Caco-2 (cell line): ENCODE results near the gene IGF2. TPM values are rescaled to one million over a fixed set of nuclear protein-coding genes. Genes with fewer than 3 reads are reported as not detected.

Source experiments
- BruUV-seq: library from RNA; stranded (reverse); fragments of 400-500 nt; replicated peaks from 2 replicates; lab custom pipeline; 2021; lab: Mats Ljungman, UMichigan
- CTCF ChIA-PET: fragments of 300-600 bp; sonication (Branson Sonifier 250); formaldehyde crosslinking; loops from one replicate; lab custom pipeline; 2022; ENCODE audit warnings: antibody characterized with exemption; lab: Charles Lee
- POLR2A ChIA-PET: fragments of 300-600 bp; sonication (Branson Sonifier 250); formaldehyde crosslinking; loops from one replicate; lab custom pipeline; 2022; ENCODE audit warnings: antibody characterized with exemption; lab: Charles Lee
- DNase-seq, 2 experiments: peaks; one replicate each; pipeline versions ENCODE4 v3.0.0 to v3.0.0-alpha.2; 2020 to 2022
- H3K27me3 ChIP-seq: replicated peaks from 2 replicates; pipeline ENCODE4 v1.6.0; 2011; ENCODE audit warnings: low read length; ENCODE audit not compliant: control insufficient read depth, insufficient read depth
- H3K36me3 ChIP-seq: 2 replicates; pipeline ENCODE4 v1.5.1; 2011; ENCODE audit warnings: low read length; ENCODE audit not compliant: control insufficient read depth, insufficient read depth
- H3K4me1 ChIP-seq: fragments of 250-450 bp; sonication (Bioruptor Pico); 2 replicates; pipeline ENCODE4 v1.5.1; 2020; ENCODE audit warnings: mild to moderate bottlenecking
- H3K4me3 ChIP-seq: 2 replicates; pipeline ENCODE4 v1.5.1; 2011; ENCODE audit warnings: low read depth, mild to moderate bottlenecking, control low read depth, low read length
- H3K9me3 ChIP-seq: fragments of 250-450 bp; sonication (Bioruptor Pico); 2 replicates; pipeline ENCODE4 v1.5.1; 2020; ENCODE audit warnings: mild to moderate bottlenecking, moderate library complexity
- H3K27ac Mint-ChIP-seq: one replicate; pipeline ENCODE4 v1.8.0; 2022; ENCODE audit warnings: mixed read lengths; ENCODE audit not compliant: unreplicated experiment
- H3K27me3 Mint-ChIP-seq: one replicate; pipeline ENCODE4 v1.8.0; 2022; ENCODE audit warnings: mixed read lengths; ENCODE audit not compliant: insufficient read depth, unreplicated experiment
- H3K36me3 Mint-ChIP-seq: one replicate; pipeline ENCODE4 v1.8.0; 2022; ENCODE audit warnings: mild to moderate bottlenecking, mixed read lengths; ENCODE audit not compliant: insufficient read depth, unreplicated experiment
- H3K4me1 Mint-ChIP-seq: one replicate; pipeline ENCODE4 v1.8.0; 2022; ENCODE audit warnings: low read depth, mixed read lengths; ENCODE audit not compliant: unreplicated experiment
- H3K4me3 Mint-ChIP-seq: one replicate; pipeline ENCODE4 v1.8.0; 2022; ENCODE audit warnings: mild to moderate bottlenecking, moderate library complexity, mixed read lengths; ENCODE audit not compliant: unreplicated experiment
- H3K9me3 Mint-ChIP-seq: one replicate; pipeline ENCODE4 v1.8.0; 2022; ENCODE audit warnings: mixed read lengths; ENCODE audit not compliant: unreplicated experiment
- intact Hi-C: fragments of 100-400 bp; cut with micrococcal nuclease; formaldehyde crosslinking; loops from one replicate; pipeline ENCODE4 v1.10.0; 2022; ENCODE audit not compliant: unreplicated experiment
- total RNA-seq: library from RNA; stranded (reverse); gene quantifications from 2 replicates; pipeline ENCODE4 v1.2.3, GENCODE V29; 2022
- TF ChIP-seq, protein P1 (sequence below), 2 experiments: fragments of 200-600 bp in 1 of 2; IDR thresholded peaks; 1 replicate in 1 of 2; 2 replicates in 1 of 2; pipeline versions ENCODE4 v1.5.1 to v1.8.0; 2011 to 2022; ENCODE audit warnings: antibody characterized with exemption in 1 of 2, control low read depth in 1 of 2, inconsistent platforms in 1 of 2, low read depth in 1 of 2, low read length in 1 of 2, mild to moderate bottlenecking in 1 of 2, moderate library complexity in 1 of 2; ENCODE audit not compliant: insufficient read depth in 1 of 2, severe bottlenecking in 1 of 2, unreplicated experiment in 1 of 2

IGF2 gene
- total RNA-seq, 1 experiment from 2014 or later = 1,397 TPM

DNA sequence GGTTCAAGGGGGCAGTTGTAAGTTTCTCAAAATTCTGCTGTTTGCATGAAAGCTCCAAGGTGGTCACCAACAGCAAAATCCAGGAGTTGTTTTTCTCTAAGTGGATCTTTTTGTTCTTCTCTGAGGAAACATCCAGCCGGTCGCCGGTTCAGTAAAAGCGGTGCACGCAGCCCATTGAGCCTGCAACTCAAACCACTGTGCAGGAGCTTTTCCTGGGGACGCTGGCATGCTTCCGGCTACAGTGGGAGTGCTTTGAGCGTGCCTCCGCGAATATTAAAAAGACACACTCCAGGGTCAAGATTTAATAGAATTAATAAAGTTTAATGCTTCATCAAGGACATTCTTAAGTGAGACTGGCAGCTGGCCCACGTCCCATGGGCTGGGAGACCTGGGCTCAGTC is 25.4 kb downstream of the IGF2 start:
- H3K9me3 Mint-ChIP-seq = peaks cover 22% of the 10 kb centered on the region
- Histone ChIP-seq H3K4me3 (no peak overlapping the region), H3K36me3 (no peaks in the 10 kb centered on the region), H3K27me3 (no peaks in the 10 kb centered on the region), H3K4me1 (no peaks in the 10 kb centered on the region), H3K9me3 (peaks cover 17% of the 10 kb centered on the region)
- CTCF ChIA-PET = no interaction called here
- intact Hi-C loops = no loop called here
- TF ChIP-seq, protein P1, sequence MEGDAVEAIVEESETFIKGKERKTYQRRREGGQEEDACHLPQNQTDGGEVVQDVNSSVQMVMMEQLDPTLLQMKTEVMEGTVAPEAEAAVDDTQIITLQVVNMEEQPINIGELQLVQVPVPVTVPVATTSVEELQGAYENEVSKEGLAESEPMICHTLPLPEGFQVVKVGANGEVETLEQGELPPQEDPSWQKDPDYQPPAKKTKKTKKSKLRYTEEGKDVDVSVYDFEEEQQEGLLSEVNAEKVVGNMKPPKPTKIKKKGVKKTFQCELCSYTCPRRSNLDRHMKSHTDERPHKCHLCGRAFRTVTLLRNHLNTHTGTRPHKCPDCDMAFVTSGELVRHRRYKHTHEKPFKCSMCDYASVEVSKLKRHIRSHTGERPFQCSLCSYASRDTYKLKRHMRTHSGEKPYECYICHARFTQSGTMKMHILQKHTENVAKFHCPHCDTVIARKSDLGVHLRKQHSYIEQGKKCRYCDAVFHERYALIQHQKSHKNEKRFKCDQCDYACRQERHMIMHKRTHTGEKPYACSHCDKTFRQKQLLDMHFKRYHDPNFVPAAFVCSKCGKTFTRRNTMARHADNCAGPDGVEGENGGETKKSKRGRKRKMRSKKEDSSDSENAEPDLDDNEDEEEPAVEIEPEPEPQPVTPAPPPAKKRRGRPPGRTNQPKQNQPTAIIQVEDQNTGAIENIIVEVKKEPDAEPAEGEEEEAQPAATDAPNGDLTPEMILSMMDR (IDR thresholded peaks at IDR 0.05; ENCODE audit: insufficient read depth in 1 of 2, low read depth in 1 of 2, low read length in 1 of 2, severe bottlenecking in 1 of 2, unreplicated experiment in 1 of 2) = no peak
- H3K4me3 Mint-ChIP-seq = no peak overlapping the region
- H3K27me3 Mint-ChIP-seq = no peaks in the 10 kb centered on the region
- H3K36me3 Mint-ChIP-seq = no peaks in the 10 kb centered on the region
- no peaks in the 10 kb centered on the region for H3K4me1 Mint-ChIP-seq
- POLR2A ChIA-PET = interaction anchor here (0.6 kb wide), 1 partner anchor 97 kb away, joined by 3 read pairs; no protein-coding TSS in a partner anchor
- H3K27ac Mint-ChIP-seq = no peak overlapping the region
- no TSS peak for BruUV-seq
- DNase-seq = no peak

- TF ChIP-seq, protein P1 (IDR thresholded peaks at IDR 0.05; ENCODE audit: insufficient read depth in 1 of 2, low read depth in 1 of 2, low read length in 1 of 2, severe bottlenecking in 1 of 2, unreplicated experiment in 1 of 2) = no peak
- H3K4me3 ChIP-seq = no peak overlapping the region
- intact Hi-C loops = no loop called here
- DNase-seq = no peak
- Mint-ChIP-seq H3K4me3 (no peak overlapping the region), H3K27me3 (no peaks in the 10 kb centered on the region), H3K36me3 (no peaks in the 10 kb centered on the region), H3K9me3 (no peaks in the 10 kb centered on the region), H3K4me1 (no peaks in the 10 kb centered on the region), H3K27ac (no peak overlapping the region)
- CTCF ChIA-PET = no interaction called here
- POLR2A ChIA-PET = no interaction called here
- H3K36me3 ChIP-seq = no peaks in the 10 kb centered on the region
- H3K9me3 ChIP-seq = no peaks in the 10 kb centered on the region
- H3K27me3 ChIP-seq = no peaks in the 10 kb centered on the region
- H3K4me1 ChIP-seq = no peaks in the 10 kb centered on the region
- no TSS peak for BruUV-seq
Measured at GRCh38 chr11:2110521-2110920, 28.7 kb downstream of the IGF2 start.

DNA sequence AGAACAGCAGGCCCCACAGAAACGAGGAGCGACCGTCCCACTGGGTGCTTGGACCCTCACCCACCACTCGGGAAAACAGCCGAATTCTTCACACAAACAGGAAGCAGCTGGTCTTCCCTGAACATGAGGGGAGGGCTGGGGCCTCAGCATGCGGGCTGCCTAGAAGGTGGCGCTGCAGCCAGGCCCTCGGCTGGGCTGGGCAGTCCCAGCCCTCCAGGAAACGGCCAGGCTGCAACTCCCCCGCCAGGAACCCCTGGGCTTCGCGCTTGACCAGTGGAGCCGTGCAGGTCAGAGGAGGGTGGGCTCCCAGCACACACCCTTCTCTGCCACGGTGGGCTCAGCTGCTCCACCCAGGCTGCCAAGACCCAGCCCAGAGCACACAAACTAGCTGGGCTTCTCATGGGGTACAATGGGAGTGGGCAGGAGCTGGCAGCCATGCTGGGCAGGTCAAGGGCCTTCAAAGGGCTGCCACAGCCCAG is 29.6 kb downstream of the IGF2 start:
- no TSS peak for BruUV-seq
- TF ChIP-seq, protein P1 (IDR thresholded peaks at IDR 0.05; ENCODE audit: insufficient read depth in 1 of 2, low read depth in 1 of 2, low read length in 1 of 2, severe bottlenecking in 1 of 2, unreplicated experiment in 1 of 2) = no peak
- no peaks in the 10 kb centered on the region for H3K36me3 ChIP-seq
- H3K4me1 ChIP-seq = no peaks in the 10 kb centered on the region
- Mint-ChIP-seq H3K27ac (no peak overlapping the region), H3K36me3 (no peaks in the 10 kb centered on the region), H3K9me3 (no peaks in the 10 kb centered on the region), H3K4me1 (no peaks in the 10 kb centered on the region), H3K27me3 (no peaks in the 10 kb centered on the region), H3K4me3 (no peak overlapping the region)
- H3K4me3 ChIP-seq = no peak overlapping the region
- DNase-seq = no peak
- H3K27me3 ChIP-seq = no peaks in the 10 kb centered on the region
- no peaks in the 10 kb centered on the region for H3K9me3 ChIP-seq
- ChIA-PET POLR2A (interaction anchor here (0.6 kb wide), 1 partner anchor 511 kb away, joined by 4 read pairs; no protein-coding TSS in a partner anchor), CTCF (interaction anchor here (0.6 to 0.9 kb wide), 2 partner anchors 42 to 1464 kb away, joined by 3 to 4 read pairs; no protein-coding TSS in a partner anchor)
- intact Hi-C loops = no loop called here
